ENCODE measurements around the gene COG5.

COG5 gene

GRCh38 chr7:107219563-107220244 is 344.0 kb downstream of the COG5 start:
- Histone ChIP-seq H3K27me3 (ENCODE audit: control insufficient read depth, low read length) (no peaks in the 10 kb centered on the region), H3K4me1 (ENCODE audit: control insufficient read depth, low read length) (peaks cover 3% of the 10 kb centered on the region; the same call in 1 of the 2 replicates), H4K20me1 (ENCODE audit: control insufficient read depth, insufficient read depth, low read depth, low read length) (no peaks in the 10 kb centered on the region), H3K4me2 (ENCODE audit: low read length) (no peak overlapping the region), H3K36me3 (ENCODE audit: control insufficient read depth, low read length) (no peaks in the 10 kb centered on the region), H3K9me2 (replicated peaks; ENCODE audit: control insufficient read depth, low read length) (no peaks in the 10 kb centered on the region), H3K4me3 (ENCODE audit: low read length) (no peak overlapping the region), H3K27ac (ENCODE audit: low read depth, low read length) (no peak overlapping the region), H3F3A (ENCODE audit: control insufficient read depth, insufficient read depth) (no peaks in the 10 kb centered on the region; the same call in 1 of the 2 replicates), H3K9me3 (ENCODE audit: control insufficient read depth, insufficient read depth, low read length) (no peaks in the 10 kb centered on the region), H3K79me2 (ENCODE audit: control insufficient read depth, low read length) (no peaks in the 10 kb centered on the region)
- TF ChIP-seq EZH2phosphoT487 (IDR thresholded peaks at IDR 0.05; ENCODE audit: borderline replicate concordance, low read length) = no peak
- no peak for TF ChIP-seq CTCF (IDR thresholded peaks at IDR 0.05; ENCODE audit: low read depth, low read length, poor library complexity, severe bottlenecking)

- Histone ChIP-seq H4K20me1 (ENCODE audit: control insufficient read depth, insufficient read depth, low read depth, low read length) (no peaks in the 10 kb centered on the region), H3K4me1 (ENCODE audit: control insufficient read depth, low read length) (peaks cover 2% of the 10 kb centered on the region; the same call in 1 of the 2 replicates), H3K79me2 (ENCODE audit: control insufficient read depth, low read length) (no peaks in the 10 kb centered on the region), H3K9me2 (replicated peaks; ENCODE audit: control insufficient read depth, low read length) (no peaks in the 10 kb centered on the region), H3F3A (ENCODE audit: control insufficient read depth, insufficient read depth) (no peaks in the 10 kb centered on the region; the same call in 1 of the 2 replicates), H3K4me2 (ENCODE audit: low read length) (no peak overlapping the region), H3K4me3 (ENCODE audit: low read length) (no peak overlapping the region), H3K9me3 (ENCODE audit: control insufficient read depth, insufficient read depth, low read length) (no peaks in the 10 kb centered on the region), H3K27me3 (ENCODE audit: control insufficient read depth, low read length) (no peaks in the 10 kb centered on the region), H3K36me3 (ENCODE audit: control insufficient read depth, low read length) (no peaks in the 10 kb centered on the region), H3K27ac (ENCODE audit: low read depth, low read length) (no peak overlapping the region)
- no peak for TF ChIP-seq CTCF (IDR thresholded peaks at IDR 0.05; ENCODE audit: low read depth, low read length, poor library complexity, severe bottlenecking)
- no peak for TF ChIP-seq EZH2phosphoT487 (IDR thresholded peaks at IDR 0.05; ENCODE audit: borderline replicate concordance, low read length)
Measured at GRCh38 chr7:107213945-107214344, 349.8 kb downstream of the COG5 start.

DNA sequence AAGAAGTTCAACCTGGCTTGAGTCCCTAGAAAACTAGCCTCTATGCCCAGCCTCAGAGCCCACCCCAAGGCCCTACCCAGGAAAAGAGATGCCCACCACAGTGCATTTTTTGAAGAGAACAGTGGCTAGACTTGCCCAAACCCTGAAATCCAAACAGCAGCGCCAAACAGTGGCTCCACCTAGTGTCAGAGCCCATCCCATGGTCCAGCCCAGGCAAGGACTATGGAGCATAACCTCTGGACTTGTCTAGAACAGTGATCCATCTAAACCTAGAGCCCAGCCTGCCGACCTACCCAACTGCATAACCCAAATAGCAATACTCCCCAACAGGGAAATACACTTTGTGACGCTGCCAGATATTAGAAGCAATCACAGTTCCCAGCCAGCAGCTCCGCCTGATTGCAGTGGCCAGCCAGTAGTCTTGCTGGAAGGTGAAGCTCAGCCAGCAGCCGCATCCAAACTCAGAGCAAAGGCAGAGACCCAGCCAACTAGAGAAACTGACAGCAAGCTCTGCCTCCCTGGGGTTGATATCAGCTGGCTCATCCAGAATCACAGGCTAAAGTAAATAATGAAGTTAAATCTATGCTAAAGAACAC is 350.4 kb downstream of the COG5 start:
- no peak overlapping the region for H3K4me3 ChIP-seq (ENCODE audit: low read length)
- H3K9me2 ChIP-seq (replicated peaks; ENCODE audit: control insufficient read depth, low read length) = no peaks in the 10 kb centered on the region
- no peak overlapping the region for H3K27ac ChIP-seq (ENCODE audit: low read depth, low read length)
- H3K27me3 ChIP-seq (ENCODE audit: control insufficient read depth, low read length) = no peaks in the 10 kb centered on the region
- H3F3A ChIP-seq (ENCODE audit: control insufficient read depth, insufficient read depth) = no peaks in the 10 kb centered on the region
- TF ChIP-seq CTCF (IDR thresholded peaks at IDR 0.05; ENCODE audit: low read depth, low read length, poor library complexity, severe bottlenecking) = peak; percentile 30
- TF ChIP-seq EZH2phosphoT487 (IDR thresholded peaks at IDR 0.05; ENCODE audit: borderline replicate concordance, low read length) = no peak
- no peaks in the 10 kb centered on the region for H3K79me2 ChIP-seq (ENCODE audit: control insufficient read depth, low read length)
- H3K9me3 ChIP-seq (ENCODE audit: control insufficient read depth, insufficient read depth, low read length) = no peaks in the 10 kb centered on the region
- H3K4me1 ChIP-seq (ENCODE audit: control insufficient read depth, low read length) = peaks cover 2% of the 10 kb centered on the region
- no peak overlapping the region for H3K4me2 ChIP-seq (ENCODE audit: low read length)
- no peaks in the 10 kb centered on the region for H3K36me3 ChIP-seq (ENCODE audit: control insufficient read depth, low read length)
- no peaks in the 10 kb centered on the region for H4K20me1 ChIP-seq (ENCODE audit: control insufficient read depth, insufficient read depth, low read depth, low read length)

Data from DOHH2 (cell line).